ENCODE measurements around the gene CLN6. TPM values are rescaled to one million over a fixed set of nuclear protein-coding genes. Genes with fewer than 3 reads are reported as not detected.
"Not testable (repeated sequence)": the region's sequence is repeated elsewhere in the genome, so short reads cannot be mapped to it uniquely, and the experiment has no call there.

Gene CLN6
- total RNA-seq, 4 donors from 2014 or later, result 13.4 to 18.2 (median 16.1) TPM

GRCh38 chr15:68227643-68228142 is 1.8 kb downstream of the CLN6 start:
- H3K4me1 ChIP-seq, result peaks cover 19 to 29% (median 25%) of the 10 kb centered on the region in 4 donors
- no peaks in the 10 kb centered on the region for H3K27me3 ChIP-seq
- H3K4me3 ChIP-seq, result peak overlapping the region in 3 of 4 donors; percentile 83 to 91 (median 88)
- no peaks in the 10 kb centered on the region for H3K9me3 ChIP-seq
- H3K36me3 ChIP-seq, result no peaks in the 10 kb centered on the region
- intact Hi-C loops (cut with DNase I), result no loop called here
- 88% methylated on average over 9 of the region's 9 CpGs for WGBS
- TF ChIP-seq EP300 (IDR thresholded peaks at IDR 0.05) (no peak), CTCF (IDR thresholded peaks at IDR 0.05) (no peak), POLR2A (IDR thresholded peaks at IDR 0.05; ENCODE audit: low read depth) (no peak)
- H3K27ac ChIP-seq (replicated peaks in 1 of 4), result peak overlapping the region in 2 of 4 donors; percentile 14 to 91
- peak; percentile 42 for DNase-seq (ENCODE audit: extremely low spot score)

DNA sequence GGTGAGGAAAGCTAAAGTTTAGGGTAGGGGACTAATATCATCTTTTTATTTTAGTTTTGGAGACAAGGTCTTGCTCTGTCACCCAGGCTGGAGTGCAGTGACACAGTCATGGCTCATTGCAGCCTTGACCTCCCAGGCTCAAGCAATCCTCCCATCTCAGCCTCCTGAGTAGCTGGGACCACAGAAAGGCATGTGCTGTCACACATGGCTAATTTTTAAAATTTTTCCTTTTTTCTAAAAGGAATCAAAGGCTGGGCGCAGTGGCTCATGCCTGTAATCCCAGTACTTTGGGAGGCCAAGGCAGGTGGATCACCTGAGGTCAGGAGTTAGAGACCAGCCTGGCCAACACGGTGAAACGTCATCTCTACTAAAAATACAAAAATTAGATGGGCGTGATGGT is 4.1 kb downstream of the CLN6 start:
- DNase-seq (ENCODE audit: extremely low spot score); H3K27me3 ChIP-seq; H3K4me3 ChIP-seq; H3K9me3 ChIP-seq; H3K36me3 ChIP-seq; H3K27ac ChIP-seq (replicated peaks in 1 of 4); intact Hi-C loops (cut with DNase I): not testable (repeated sequence)
- 96% methylated on average over 4 of the region's 4 CpGs for WGBS
- peaks cover 18 to 28% (median 23%) of the 10 kb centered on the region in 4 donors for H3K4me1 ChIP-seq

- Histone ChIP-seq H3K4me1 (peaks cover 10 to 21% (median 16%) of the 10 kb centered on the region in 4 donors), H3K9me3 (no peaks in the 10 kb centered on the region), H3K27ac (replicated peaks in 1 of 4) (no peak overlapping the region), H3K27me3 (no peaks in the 10 kb centered on the region), H3K36me3 (no peaks in the 10 kb centered on the region), H3K4me3 (no peak overlapping the region)
- 68% methylated on average over 3 of the region's 3 CpGs for WGBS
- intact Hi-C loops (cut with DNase I), result no loop called here
- no peak for TF ChIP-seq POLR2AphosphoS5 (IDR thresholded peaks at IDR 0.05)
- no peak for TF ChIP-seq EP300 (IDR thresholded peaks at IDR 0.05)
- no peak for TF ChIP-seq CTCF (IDR thresholded peaks at IDR 0.05)
- TF ChIP-seq POLR2A (IDR thresholded peaks at IDR 0.05; ENCODE audit: low read depth), result no peak
- DNase-seq (ENCODE audit: extremely low spot score), result peak; percentile 72
Observed at GRCh38 chr15:68224546-68225250, 4.8 kb downstream of the CLN6 start.

DNA sequence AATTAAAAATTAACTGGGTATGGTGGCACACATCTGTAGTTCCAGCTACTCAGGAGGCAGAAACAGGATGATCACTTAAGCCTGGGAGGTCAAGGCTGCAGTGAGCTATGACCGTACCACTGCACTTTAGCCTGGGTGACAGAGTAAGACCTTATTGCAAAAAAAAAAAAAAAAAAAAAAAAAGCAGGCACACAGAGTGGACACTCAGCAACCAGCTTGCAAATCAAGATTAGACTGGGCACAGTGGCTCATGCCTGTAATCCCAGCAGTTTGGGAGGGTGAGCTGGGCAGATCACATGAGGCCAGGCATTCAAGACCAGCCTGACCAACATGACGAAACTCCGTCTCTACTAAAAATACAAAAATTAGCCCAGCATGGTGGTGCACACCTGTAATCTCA is 5.4 kb downstream of the CLN6 start:
- intact Hi-C loops (cut with DNase I), result no loop called here
- WGBS, result 67% methylated on average over 3 of the region's 3 CpGs
- TF ChIP-seq CTCF (IDR thresholded peaks at IDR 0.05) (no peak), POLR2A (IDR thresholded peaks at IDR 0.05; ENCODE audit: low read depth) (no peak), POLR2AphosphoS5 (IDR thresholded peaks at IDR 0.05) (no peak), EP300 (IDR thresholded peaks at IDR 0.05) (no peak)

GRCh38 chr15:68223171-68223570 is 6.4 kb downstream of the CLN6 start:
- Histone ChIP-seq H3K36me3 (peaks cover 0 to 4% (median 0%) of the 10 kb centered on the region in 4 donors), H3K27me3 (no peaks in the 10 kb centered on the region), H3K4me3 (no peak overlapping the region), H3K9me3 (no peaks in the 10 kb centered on the region), H3K4me1 (peaks cover 5 to 12% (median 10%) of the 10 kb centered on the region in 4 donors), H3K27ac (replicated peaks in 1 of 4) (no peak overlapping the region)
- intact Hi-C loops (cut with DNase I), result no loop called here
- 96% methylated on average over 6 of the region's 6 CpGs for WGBS
- DNase-seq (ENCODE audit: extremely low spot score), result peak; percentile 34
- TF ChIP-seq CTCF (IDR thresholded peaks at IDR 0.05) (no peak), POLR2A (IDR thresholded peaks at IDR 0.05; ENCODE audit: low read depth) (no peak), EP300 (IDR thresholded peaks at IDR 0.05) (no peak), POLR2AphosphoS5 (IDR thresholded peaks at IDR 0.05) (no peak)

More for the DNA sequence above, 5.4 kb downstream of the CLN6 start:
- no peak overlapping the region for H3K27ac ChIP-seq (replicated peaks in 1 of 4)
- no peaks in the 10 kb centered on the region for H3K9me3 ChIP-seq
- peaks cover 10 to 21% (median 16%) of the 10 kb centered on the region in 4 donors for H3K4me1 ChIP-seq
- H3K27me3 ChIP-seq, result no peaks in the 10 kb centered on the region
- DNase-seq (ENCODE audit: extremely low spot score), result peak; percentile 24
- H3K4me3 ChIP-seq, result no peak overlapping the region
- H3K36me3 ChIP-seq, result no peaks in the 10 kb centered on the region

GRCh38 chr15:68222432-68222743 is 7.1 kb downstream of the CLN6 start:
- DNase-seq (ENCODE audit: extremely low spot score); H3K4me1 ChIP-seq; H3K4me3 ChIP-seq; H3K9me3 ChIP-seq; H3K27ac ChIP-seq (replicated peaks in 1 of 4); intact Hi-C loops (cut with DNase I); H3K27me3 ChIP-seq: not testable (repeated sequence)
- H3K36me3 ChIP-seq, result peaks cover 0 to 12% (median 1%) of the 10 kb centered on the region in 4 donors
- WGBS, result over 99% methylated on average over 12 of the region's 18 CpGs

- H3K27ac ChIP-seq (replicated peaks in 1 of 4); DNase-seq (ENCODE audit: extremely low spot score); intact Hi-C loops (cut with DNase I); H3K27me3 ChIP-seq; H3K9me3 ChIP-seq; H3K4me3 ChIP-seq; H3K4me1 ChIP-seq: not testable (repeated sequence)
- H3K36me3 ChIP-seq, result peaks cover 0 to 17% (median 4%) of the 10 kb centered on the region in 4 donors
- 91% methylated on average over 18 of the region's 55 CpGs for WGBS
Observed at GRCh38 chr15:68221530-68222431, 7.7 kb downstream of the CLN6 start.

Measured in esophagus muscularis mucosa (tissue), 4 donors.